K562 (cell line): ENCODE results near the gene GLRX5.

Experiments
- CTCF ChIP-seq, 3 experiments: IDR thresholded peaks in 2 of 3; conservative IDR thresholded peaks in 1 of 3; 2 replicates each; pipeline ENCODE4 v1.5.1; 2011 to 2012; ENCODE audit warnings: low read length in 3 of 3, mild to moderate bottlenecking in 3 of 3, control low read depth in 2 of 3, improper control_type of control experiment in 1 of 3, inconsistent platforms in 1 of 3, low read depth in 1 of 3, mixed read lengths in 1 of 3, moderate library complexity in 1 of 3; ENCODE audit not compliant: insufficient read depth in 2 of 3
- EZH2 ChIP-seq: IDR thresholded peaks from 2 replicates; pipeline ENCODE4 v1.6.1; 2012; ENCODE audit warnings: low read depth, mild to moderate bottlenecking, inconsistent platforms, low read length, borderline replicate concordance
- GATAD2B ChIP-seq: fragments of 450-650 bp; IDR thresholded peaks from 2 replicates; pipeline ENCODE4 v1.6.1; 2017; ENCODE audit warnings: mild to moderate bottlenecking, borderline replicate concordance
- KDM1A ChIP-seq, 2 experiments: fragments of 450-650 bp; IDR thresholded peaks; 2 replicates each; pipeline ENCODE4 v1.6.1; 2016; ENCODE audit warnings: mild to moderate bottlenecking in 2 of 2
- MTA1 ChIP-seq: fragments of 450-650 bp; IDR thresholded peaks from 2 replicates; pipeline ENCODE4 v1.6.1; 2017; ENCODE audit warnings: borderline replicate concordance
- MXI1 ChIP-seq: IDR thresholded peaks from 2 replicates; pipeline ENCODE4 v1.6.1; 2011; ENCODE audit warnings: low read depth, mild to moderate bottlenecking, improper control_type of control experiment, low read length
- POLR2AphosphoS2 ChIP-seq: IDR thresholded peaks from 2 replicates; pipeline ENCODE4 v1.6.1; 2012; ENCODE audit warnings: low read length, improper control_type of control experiment
- SRF ChIP-seq, 2 experiments: fragments of 250-450, 450-650 bp in 1 of 2; sonication (Bioruptor Pico) in 1 of 2; sonication (generic) in 1 of 2; formaldehyde crosslinking; IDR thresholded peaks; 2 replicates each; pipeline versions ENCODE4 v1.5.0 to v1.5.1; 2020 to 2022; ENCODE audit warnings: mild to moderate bottlenecking in 1 of 2, missing genetic modification reagents in 1 of 2
- TAF15 ChIP-seq: fragments of 200-400 bp; formaldehyde crosslinking; IDR thresholded peaks from 2 replicates; pipeline ENCODE4 v1.6.1; 2017; ENCODE audit warnings: mild to moderate bottlenecking, low read depth, low read length, moderate library complexity
- ZNF217 ChIP-seq: sonication (generic); formaldehyde crosslinking; IDR thresholded peaks from 2 replicates; pipeline ENCODE4 v1.8.0; 2022; ENCODE audit warnings: mild to moderate bottlenecking, missing genetic modification reagents
- ZNF764 ChIP-seq: fragments of 250-450 bp; sonication (Bioruptor Pico); IDR thresholded peaks from 2 replicates; pipeline ENCODE4 v1.4.0; 2020; ENCODE audit warnings: low read depth, mild to moderate bottlenecking, moderate library complexity

GRCh38 chr14:95536671-95537070 is 1.8 kb downstream of the GLRX5 start:
- TF ChIP-seq KDM1A (IDR thresholded peaks at IDR 0.05) (no peak), TAF15 (no peak), SRF (CRISPR knock-in tag; IDR thresholded peaks at IDR 0.05) (no peak), POLR2AphosphoS2 (no peak), CTCF (IDR thresholded peaks at IDR 0.05 in 2 of 3, conservative IDR thresholded peaks at IDR 0.05 in 1 of 3; ENCODE audit: insufficient read depth in 2 of 3, low read depth in 1 of 3, low read length in 3 of 3) (no peak), ZNF764 (CRISPR knock-in tag) (no peak), ZNF217 (no peak), GATAD2B (no peak), EZH2 (no peak), MTA1 (no peak), MXI1 (no peak)
